NCI-H1092 treated with DMSO at 0.1 percent for 48 hours (cell line): Measurements from ENCODE around the gene CBFA2T3.
"Not testable (repeated sequence)": the region's sequence is repeated elsewhere in the genome, so short reads cannot be mapped to it uniquely, and the experiment has no call there.

Experiments used
- DNase-seq: peaks from one replicate; lab custom pipeline; 2025; lab: John Stamatoyannopoulos, UW

CBFA2T3 gene

GRCh38 chr16:88977018-88977811 lies at the start of gene CBFA2T3:
Gene CBFA2T3 (minus strand): TSS chr16:88977207. CDS start chr16:88976807, 400 bp downstream.
- no peak for DNase-seq

- DNase-seq = no peak
These were observed 49.2 kb upstream of the CBFA2T3 start for GRCh38 chr16:89026121-89026612.

GRCh38 chr16:89025636-89026035 lies 48.6 kb upstream of the CBFA2T3 start:
- DNase-seq = no peak

- DNase-seq = no peak
These were observed 47.6 kb upstream of the CBFA2T3 start for GRCh38 chr16:89024546-89025060.

DNA sequence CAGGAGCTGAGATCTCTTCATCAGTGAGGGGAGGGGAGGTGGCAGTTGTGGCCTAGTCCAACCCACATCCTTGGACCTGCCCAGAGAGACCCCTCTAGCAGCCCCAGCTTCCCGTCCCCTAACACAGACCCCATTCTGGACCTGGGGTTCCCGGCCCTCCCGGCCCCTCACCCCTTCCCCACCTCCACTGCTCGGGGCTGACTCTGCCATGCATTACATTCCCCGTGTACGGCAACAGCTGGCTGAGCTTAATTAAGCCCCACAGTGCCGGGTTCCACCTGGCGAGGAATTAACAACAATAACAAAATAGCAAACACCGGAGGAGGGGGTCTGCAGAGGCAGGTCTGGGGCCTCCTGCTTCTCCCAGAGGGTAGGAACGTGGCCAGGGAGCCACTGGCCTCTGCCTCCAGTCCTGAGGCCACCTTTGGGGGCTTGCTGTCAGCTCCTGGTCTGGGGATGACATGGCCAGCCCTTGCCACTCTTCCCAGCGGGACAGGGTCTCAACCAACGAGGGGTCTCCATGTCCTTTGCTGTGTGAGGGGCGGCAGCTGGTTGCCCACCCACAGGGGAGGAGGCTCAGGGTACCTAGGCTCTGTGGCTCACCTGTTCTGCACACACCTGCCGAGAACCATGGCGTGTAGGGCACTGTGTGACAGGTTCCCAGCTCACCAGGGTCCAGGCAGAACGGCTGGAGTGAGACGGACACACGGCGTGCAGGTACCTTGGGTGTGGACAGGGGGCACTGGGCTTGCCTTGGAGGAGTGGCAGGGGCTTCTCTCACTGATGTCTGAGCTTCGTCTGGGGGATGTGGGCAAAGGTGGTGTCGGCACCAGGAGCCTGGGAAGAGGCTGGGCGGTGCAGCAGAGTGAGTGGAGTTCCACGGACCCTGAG lies 46.9 kb upstream of the CBFA2T3 start:
- no peak for DNase-seq

DNA sequence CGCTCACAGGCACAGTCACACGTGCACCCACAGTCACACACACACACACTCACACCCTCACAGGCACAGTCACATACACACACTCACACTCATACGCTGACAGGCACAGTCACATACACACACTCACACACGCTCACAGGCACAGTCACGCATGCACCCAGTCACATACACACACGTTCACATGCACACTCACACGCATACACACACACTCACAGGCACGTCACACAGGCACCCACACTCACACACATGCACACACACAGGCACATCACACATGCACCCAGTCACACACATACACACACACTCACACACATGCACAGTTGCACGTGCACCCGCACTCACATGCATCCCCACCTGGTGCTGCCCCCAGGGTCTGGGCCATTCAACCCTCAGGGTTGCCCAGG lies 46.1 kb upstream of the CBFA2T3 start:
- no peak for DNase-seq

GRCh38 chr16:89022051-89022836 lies 45.2 kb upstream of the CBFA2T3 start:
- no peak for DNase-seq

GRCh38 chr16:89020925-89021595 lies 44.1 kb upstream of the CBFA2T3 start:
- no peak for DNase-seq

GRCh38 chr16:89020068-89020924 lies 43.3 kb upstream of the CBFA2T3 start:
- no peak for DNase-seq

DNA sequence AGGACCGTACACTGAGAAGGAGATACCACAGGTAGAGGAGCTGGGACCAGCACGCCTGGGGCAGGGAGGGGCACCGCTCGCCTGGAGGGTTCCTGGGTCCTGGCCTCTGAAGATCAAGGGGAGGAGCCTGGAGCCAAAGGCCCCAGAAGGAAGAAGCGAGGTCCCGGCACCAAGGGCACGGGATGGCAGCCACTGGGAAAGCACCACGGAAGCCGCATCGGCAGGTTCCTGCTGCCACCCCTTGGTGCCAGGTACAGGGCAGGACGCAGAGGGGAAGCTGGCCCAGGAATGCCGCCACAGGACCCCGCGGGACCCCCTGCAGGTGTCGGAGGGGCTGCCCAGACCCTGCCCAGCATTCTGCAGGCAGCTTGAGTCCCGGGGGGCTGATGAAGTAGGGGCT lies 42.5 kb upstream of the CBFA2T3 start:
- no peak for DNase-seq

- no peak for DNase-seq
These were observed 41.5 kb upstream of the CBFA2T3 start for GRCh38 chr16:89018282-89019158.

GRCh38 chr16:89017543-89018281 lies 40.7 kb upstream of the CBFA2T3 start:
- no peak for DNase-seq

DNA sequence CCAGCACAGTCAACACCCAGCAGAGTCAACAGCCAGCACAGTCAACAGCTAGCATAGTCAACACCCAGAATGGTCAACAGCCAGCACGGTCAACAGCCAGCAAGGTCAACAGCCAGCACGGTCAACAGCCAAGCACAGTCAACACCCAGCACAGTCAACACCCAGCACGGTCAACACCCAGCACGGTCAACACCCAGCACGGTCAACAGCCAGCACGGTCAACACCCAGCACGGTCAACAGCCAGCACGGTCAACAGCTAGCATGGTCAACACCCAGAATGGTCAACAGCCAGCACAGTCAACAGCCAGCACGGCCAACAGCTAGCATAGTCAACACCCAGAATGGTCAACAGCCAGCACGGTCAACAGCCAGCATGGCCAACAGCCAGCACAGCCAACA lies 39.6 kb upstream of the CBFA2T3 start:
- DNase-seq = not testable (repeated sequence)

DNA sequence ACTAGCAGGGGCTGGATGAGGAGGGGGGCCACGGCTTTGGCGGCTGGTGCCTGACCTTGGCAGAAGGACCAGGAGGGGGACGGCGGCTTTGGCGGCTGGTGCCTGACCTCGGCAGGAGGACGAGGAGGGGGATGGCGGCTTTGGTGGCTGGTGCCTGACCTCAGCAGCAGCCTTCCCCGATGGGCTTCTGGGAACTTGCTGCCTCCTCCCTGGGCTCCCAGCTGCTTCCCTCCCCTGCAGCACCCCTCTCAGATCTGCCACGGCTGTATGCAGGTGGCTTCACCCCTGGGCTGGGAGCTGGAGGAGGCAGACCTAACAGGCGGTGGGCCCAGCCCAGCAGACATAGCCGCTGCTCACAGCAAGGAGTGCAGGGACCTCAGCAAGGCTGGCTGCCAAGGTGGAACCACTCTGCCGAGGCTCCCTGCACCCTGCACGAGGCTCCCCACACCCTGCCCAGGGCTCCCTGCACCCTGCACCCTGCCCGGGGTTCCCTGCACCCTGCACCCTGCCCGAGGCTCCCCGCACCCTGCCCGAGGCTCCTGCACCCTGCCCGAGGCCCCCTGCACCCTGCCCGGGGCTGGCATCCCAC lies 38.4 kb upstream of the CBFA2T3 start:
- no peak for DNase-seq

DNA sequence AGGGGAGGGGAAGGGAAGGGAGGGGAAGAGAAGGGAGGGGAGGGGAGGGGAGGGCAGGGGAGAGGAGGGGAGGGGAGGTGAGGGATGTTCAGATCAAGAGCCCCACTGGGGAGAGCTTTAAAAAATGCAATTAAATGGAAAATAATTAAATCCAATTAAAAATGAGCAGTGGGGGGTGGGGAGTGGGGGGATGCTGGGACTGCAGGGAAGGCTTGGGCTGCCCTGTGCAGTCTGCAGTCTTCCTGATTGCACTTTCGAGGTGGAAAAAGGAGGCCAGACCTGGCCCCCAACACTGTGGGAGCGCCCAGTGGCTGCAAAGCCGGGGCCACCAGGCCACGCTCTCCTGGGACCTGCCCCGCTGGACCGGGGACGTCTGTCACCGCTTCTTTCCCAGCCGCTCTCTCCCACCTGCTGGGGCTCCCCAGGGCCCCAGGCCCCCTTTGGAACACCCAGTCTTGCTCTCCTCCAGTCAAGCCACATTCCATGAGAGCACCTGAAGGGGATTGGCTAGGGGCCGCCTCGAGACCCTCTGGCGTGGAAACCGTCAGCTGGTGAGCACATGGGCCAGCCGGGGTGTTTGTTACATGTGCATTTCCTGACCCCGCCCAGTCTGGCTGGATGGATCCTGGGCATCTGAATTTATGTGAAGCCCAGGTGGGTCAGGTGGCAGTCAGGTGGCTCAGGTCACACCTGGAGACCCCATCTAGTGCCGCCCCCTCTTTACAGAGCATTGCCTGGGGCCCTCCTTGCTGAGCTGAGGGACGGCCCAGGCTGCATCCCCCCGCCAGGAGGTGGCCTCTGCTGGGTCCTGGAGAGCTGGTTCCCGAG lies 37.6 kb upstream of the CBFA2T3 start:
- no peak for DNase-seq

GRCh38 chr16:89013692-89014402 lies 36.8 kb upstream of the CBFA2T3 start:
- DNase-seq = no peak

GRCh38 chr16:89013111-89013510 lies 36.1 kb upstream of the CBFA2T3 start:
- no peak for DNase-seq
